GM19372 (cell line): ENCODE results near the gene RAB37.

Experiments
- ATAC-seq: cut with Tn5 transposase; IDR thresholded peaks from one replicate; pipeline ENCODE4 v1.9.1; 2021; ENCODE audit warnings: mild to moderate bottlenecking, low read depth, moderate library complexity; ENCODE audit not compliant: unreplicated experiment

Gene RAB37, protein sequence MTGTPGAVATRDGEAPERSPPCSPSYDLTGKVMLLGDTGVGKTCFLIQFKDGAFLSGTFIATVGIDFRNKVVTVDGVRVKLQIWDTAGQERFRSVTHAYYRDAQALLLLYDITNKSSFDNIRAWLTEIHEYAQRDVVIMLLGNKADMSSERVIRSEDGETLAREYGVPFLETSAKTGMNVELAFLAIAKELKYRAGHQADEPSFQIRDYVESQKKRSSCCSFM

DNA sequence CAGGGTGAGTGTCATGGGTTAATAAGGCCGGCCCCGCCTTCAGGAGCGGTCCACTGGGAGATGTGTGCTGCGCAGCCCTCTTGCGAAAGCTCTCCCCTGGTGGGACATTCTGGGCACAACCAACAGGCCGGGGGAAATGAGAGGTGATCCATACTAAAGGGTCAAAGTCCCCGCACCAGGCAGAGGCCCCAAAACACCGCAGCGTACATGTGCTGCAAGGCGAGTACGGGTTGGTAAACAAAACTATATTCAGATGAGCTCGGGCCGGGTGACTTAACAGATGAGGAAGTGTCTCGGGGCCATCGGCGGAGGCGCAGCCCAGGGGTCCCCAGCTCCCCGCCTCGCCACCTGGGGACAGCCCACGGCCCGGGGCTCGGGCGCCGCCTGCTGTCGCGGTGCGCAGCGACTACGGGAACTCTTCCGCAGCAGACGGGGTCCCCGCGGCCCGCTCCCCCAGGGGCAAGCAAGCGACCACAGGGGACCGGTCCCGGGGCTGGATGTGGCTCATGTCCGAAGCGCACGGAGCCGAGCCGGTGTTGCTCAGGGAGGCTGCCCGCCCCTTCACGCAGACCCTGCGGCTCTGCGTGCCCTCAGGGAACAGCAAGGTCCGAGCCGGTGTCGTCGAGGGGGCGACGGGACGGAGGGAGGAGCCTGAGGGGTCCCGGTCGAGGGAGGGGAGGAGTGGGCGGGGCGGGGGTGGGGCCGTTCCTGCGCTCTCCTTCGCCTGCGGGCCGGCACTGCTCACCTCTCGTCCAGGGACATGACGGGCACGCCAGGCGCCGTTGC is at the start of gene RAB37:
RAB37 (plus strand) TSS at position 744 of the 786 bp plus-strand sequence; CDS start at position 761, 17 bp downstream.
- ATAC-seq, result no peak

DNA sequence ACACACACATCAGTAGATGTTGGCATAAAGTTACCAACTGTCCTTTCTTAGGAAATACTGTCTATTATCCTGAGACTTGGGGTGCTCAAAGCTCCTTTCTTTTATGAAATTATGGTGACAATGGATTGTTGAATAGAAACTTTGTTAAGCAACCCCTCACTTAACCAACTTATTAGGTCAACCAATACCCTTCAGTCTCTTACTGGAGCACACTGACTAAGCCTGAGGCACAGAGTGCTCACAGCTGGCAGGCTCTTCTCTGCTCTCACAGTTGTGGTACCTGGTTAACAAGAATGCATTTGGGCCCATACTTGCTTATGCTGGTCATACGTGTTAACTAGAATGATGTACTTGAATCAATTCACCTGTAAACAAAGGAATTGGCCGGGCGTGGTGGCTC is 49.2 kb upstream of the RAB37 start:
- ATAC-seq, result no peak

DNA sequence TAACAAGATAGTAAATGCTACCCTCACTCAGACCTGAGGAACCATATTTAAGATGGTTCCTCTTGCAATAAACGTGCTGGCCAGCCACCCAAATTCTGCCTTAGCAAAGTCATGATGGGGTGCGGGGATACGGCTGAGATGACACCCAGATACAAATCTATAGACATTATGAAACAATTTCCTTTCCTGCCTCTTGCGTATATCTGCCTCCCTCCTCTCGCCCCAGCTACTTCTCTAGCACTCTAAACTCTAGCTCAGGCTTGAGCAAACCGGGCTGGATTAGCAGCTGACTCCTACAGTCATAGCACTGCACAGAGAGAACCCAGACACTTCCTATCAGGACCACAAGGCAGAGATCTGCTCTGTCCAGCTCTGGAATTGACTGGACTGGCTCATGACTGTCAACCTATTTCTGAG is 46.6 kb upstream of the RAB37 start:
- ATAC-seq, result no peak

DNA sequence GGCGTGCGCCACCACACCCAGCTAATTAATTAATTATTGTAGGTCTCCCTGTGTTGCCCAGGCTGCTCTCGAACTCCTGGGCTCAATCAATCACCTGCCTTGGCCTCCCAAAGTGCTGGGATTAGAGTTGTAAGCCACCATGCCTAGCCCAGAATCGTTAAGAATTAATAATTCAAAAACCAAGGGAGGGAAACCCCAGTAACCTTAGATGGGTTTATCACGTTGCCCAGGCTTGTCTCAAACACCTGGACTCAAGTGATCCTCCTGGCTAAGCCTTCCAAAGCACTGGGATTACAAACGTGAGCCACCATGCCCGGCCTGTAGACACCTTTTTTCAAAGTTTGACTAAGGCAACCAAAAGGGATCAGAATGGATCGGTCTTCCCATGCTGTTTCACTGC is 45.9 kb upstream of the RAB37 start:
- ATAC-seq, result no peak

DNA sequence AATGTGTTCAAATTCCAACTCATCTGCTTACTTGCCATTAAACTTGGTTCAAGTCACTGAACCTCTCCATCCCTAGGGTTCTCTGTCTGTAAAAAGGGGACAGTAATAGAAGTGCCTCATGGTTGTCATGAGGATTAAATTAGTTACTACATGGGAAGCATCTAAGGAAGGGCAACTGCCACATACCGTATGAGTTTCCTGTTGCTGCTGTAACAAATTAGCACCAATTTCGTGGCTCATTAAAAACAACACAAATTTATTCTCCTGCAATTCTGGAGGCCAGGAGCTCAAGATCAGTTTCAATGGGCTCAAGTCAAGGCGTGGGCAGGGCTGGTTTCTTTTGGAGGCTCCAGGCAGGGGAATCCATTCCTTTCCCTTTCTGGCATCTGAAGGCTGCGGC is 43.0 kb upstream of the RAB37 start:
- ATAC-seq, result no peak

DNA sequence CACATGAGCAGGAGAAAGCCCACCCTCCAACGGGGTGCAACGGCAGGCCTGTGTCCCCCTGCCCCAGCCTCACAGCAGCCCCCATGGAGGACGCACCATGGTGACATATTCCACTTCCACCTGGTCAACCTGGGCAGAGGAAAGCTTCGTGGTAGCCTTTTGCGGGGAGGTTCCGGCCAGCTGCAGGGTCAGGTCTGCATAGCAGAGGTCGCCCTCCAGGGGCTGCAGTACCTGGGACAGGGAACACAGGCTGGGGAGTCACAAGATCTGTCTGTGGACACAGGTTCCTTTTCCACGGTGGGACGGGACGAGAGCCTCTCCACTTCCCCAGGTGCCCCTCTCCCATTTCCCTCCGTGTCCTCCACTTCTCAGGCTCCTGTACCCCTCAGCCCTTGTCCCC is 41.4 kb upstream of the RAB37 start:
- no peak for ATAC-seq

DNA sequence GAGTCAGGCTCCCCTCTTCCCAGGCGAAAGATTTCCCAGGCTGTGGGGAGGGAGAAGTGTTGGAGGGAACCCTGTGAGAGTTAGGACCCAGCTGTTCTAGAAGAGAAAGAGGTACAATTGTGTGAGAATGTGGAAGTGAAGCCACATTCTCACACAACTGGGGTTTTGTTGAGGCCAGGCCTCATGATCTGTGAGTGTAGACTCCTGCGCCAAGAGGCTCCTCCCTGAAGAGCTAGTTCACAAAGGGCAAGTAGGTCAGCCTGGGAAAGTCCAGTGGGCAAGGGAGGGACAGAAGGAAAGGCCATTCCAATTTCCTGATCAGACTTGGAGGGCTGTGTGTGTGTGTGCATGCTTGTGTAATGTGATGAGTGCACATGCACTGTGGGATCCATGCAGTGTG is 39.5 kb upstream of the RAB37 start:
- ATAC-seq, result no peak

DNA sequence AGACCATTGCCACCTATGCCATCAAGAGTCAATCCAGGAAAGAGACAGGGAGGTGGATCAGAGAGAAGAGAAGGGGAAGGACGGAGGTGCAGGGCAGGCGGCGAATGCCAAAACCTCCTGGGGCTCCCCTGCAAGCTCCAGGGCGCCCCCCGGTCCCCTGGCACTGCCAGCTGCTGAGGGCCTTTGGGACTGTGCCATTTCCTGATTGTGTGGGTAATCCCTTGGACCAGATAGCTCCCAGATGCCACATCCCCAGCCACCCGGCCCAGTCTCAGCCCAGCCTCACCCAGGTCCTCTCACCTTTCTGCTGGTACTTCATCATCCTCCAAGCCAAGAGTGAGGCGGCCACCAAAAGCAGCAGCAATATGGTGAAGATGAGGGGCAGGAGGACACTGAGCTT is 39.0 kb upstream of the RAB37 start:
- ATAC-seq, result no peak

DNA sequence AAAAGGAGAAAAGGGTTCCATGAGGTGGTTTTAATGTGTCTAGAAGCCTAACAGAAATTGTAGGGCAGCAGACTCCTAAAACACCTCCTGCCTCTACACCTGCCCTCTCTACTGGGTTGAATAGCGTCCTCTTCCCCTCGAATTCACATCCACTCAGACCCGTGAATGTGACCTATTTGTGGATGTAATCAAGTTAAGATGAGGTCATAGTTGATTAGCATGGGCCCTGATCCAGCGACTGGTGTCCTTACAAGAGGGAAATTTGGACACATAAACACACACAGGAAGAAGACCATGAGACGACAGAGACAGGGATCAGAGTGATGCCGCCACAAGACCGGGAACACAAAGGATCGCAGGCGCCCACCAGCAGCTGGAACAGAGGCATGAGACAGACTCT is 37.8 kb upstream of the RAB37 start:
- ATAC-seq, result no peak

DNA sequence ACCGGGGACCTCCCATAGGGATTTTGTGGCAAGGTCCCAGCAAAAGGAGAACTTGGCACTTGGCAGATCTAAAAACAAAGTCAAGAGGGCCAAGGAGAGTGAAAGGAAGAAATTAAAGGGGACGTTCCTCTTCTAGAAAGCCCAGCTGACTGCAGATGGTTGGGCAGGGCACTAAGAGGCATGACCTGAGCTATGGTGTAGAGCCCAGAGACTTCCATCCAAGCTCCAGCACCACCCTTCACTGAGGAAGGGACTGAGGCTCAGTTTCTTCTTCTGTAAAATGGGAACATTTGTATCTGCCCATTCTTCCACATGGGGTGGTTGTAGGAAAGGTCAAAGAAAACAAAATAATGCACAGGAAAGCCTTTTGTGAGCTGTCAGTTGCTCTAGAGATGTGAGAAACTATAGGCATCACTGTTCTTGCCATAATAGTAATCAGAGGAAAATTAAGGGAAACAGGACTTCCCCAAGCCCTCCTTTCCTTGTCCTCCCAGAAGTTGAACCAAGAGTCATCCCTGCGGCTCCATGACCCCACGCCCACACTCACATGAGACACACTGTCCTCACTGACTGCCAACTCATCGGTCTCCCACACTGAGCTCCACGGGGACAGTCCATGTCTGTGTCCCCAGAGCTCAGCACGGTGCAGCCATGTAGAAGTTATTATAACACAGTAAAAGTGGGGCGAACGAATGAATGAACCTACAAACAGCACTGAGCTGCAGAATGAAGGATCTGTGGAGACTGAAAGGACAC is 34.8 kb upstream of the RAB37 start:
- ATAC-seq, result no peak

DNA sequence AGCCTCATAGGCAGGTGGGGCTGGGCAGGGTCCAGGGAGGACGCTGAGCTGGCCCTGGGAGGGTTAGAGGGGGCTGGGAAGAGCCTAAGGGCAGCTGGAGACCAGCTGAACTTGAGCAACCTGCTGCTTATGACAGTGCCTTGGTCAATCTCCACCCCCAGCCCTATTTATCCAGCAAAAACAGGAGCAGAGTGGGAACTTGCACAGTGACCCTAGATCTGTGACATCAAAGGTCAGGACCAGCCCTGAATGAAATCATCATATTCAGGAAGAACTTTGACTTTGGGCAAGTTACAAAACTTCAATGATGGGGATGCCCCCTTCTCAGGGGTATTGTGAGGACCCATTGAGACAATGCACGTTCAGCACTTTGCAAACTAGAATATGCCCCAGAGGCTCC is 33.7 kb upstream of the RAB37 start:
- ATAC-seq, result no peak

DNA sequence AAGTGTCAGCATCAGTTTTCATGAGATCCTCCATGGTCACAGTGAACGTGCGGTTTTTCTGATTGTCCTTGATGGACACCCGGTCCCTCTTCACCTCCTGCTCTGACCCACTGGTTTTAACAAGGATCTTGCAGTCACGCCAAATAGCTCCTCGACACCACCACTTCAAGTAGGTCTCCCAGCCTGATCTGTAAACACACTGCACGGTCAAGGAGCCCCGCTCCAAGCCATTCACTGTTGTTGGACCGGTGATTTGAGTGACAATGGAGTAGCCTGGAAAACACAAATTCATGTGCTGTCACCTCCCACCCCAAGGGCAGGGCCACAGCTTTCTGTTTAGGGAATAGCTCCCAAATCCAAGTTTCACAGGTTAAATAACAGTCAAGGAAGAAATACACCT is 32.5 kb upstream of the RAB37 start:
- ATAC-seq, result no peak

DNA sequence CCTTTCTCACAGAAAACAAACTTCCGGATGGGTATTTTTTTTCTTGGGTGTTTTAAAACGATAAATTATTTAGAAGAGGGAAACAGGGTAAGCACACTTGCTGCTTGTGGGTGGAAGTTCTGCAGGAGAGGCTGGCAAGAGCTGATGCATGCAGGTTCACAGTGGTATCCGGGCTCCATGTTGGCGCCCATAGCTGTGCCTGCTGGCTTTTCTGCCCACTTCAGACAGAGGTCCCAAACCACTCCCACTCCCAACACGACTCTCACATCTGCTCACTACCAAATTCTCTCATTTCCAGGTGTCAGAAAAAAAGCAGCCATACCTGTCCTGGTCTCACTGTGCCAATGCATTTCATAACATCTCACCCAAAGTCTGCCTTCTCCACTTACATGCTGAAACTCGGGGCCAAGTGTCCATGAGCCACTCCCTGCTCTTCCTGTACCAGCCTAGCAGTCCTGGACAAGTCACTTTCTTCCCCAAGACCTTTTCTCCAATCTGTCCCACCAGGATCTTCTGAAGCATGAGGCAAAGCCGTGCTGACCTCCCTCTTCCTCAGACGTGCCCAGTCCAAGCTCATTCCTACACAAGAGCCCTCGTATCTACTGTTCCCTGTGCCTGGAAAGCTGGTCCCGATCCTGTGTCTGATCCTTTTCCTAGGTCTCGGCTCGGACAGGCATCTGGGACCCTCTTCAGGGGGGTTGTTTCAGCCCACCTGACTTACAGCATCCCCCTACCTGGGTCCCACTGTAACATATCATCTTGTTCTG is 25.8 kb upstream of the RAB37 start:
- ATAC-seq, result no peak

DNA sequence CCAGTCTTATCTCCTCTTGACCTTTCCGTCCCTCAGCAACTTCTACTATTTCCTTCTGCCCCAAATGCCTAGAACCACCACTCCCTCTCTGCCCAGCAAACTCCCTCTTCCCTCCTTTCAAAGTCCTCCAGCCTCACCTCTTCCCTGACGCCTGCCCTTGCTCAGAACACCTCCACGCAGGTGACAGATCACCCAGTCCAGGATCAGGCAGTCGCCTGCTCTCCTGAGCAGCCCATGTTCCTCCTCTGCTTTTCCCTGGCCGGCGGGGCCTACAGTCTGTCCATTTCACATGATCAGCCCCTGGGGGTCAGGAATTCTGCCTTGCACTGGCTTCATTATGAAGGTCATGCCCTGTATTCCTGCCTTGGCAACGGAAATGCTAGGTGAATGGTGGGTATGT is 24.8 kb upstream of the RAB37 start:
- no peak for ATAC-seq

DNA sequence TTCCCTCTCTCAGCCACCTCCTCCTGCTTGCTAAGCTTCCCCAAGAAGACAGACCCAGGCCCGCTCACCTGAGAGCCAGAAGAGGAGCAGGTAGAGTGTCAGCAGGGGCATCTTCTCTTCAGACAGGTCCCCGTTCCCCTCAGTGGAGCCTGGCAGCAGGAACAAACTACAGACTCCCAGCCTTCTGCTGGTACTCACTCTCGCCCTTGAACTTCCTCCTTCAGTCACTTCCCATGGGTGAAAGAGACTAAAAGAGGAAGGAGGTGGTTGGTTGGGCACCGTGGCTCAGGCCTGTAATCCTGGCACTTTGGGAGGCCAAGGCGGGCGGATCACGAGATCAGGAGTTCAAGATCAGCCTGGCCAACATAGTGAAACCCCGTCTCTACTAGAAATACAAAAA is 24.3 kb upstream of the RAB37 start, which contains the start of gene CD300LF:
CD300LF (minus strand) TSS at position 168 of the 400 bp plus-strand sequence; CDS start at position 111, 57 bp downstream.
- ATAC-seq, result no peak

DNA sequence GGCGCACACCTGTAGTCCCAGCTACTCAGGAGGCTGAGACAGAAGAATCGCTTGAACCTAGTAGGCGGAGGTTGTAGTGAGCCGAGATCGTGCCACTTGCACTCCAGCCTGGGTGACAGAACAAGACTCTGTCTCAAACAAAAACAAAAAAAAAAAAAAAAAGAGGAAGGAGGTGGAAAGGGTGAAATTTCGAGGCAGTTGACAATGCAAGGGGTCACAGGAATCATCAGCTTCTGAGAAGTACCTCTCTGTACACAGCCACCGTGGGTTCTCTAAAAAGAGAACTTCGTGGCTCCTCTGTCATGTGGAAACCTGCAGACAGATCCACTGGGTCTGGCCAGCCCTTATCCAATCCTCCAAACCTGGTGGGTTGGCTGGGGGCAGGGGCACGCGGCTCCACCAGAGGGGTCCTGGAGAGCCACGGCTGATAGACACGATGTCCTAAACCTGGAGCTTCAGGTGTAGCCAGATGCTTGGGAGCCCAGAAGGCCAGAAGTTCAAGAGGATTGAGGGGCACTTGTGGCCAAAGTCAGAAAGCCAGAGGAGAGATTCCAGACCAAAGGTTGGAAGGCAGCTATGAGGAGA is 23.8 kb upstream of the RAB37 start:
- no peak for ATAC-seq

DNA sequence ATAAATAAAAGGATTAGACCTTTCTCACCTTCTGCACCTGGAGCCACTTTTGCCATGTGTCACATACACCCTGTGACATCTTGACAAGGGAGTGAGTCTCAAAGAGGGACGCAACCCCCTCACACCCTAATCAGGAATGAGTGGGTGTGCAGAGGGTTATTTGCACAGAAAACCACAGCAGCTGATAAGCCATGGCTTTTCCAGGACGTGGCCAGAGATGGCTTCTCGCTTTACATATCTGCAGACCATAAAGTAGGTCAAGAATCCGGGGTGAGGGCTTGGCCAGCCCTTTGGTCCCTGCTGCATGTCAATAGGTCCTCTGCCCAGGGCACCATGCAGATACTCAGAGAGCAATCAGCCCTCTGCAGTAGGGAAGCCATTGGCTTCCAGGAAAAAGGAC is 21.9 kb upstream of the RAB37 start:
- no peak for ATAC-seq

DNA sequence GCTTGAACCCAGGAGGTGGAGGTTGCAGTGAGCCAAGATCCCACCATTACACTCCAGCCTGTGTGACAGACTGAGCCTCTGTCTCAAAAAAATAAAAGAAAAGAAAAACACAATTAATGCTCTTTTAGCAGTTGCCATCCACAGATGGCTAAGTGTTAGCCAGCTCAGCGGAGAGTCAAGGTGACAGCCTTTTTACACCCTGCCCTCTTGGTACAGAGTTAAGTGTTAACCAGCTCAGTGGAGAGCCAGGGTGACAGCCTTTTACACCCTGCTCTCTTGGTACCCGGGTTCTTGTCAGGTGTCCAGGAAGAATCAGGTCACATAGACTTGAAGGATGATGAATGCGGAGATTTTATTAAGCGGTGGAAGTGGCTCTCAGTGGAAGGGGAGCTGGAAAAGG is 16.6 kb upstream of the RAB37 start:
- no peak for ATAC-seq

DNA sequence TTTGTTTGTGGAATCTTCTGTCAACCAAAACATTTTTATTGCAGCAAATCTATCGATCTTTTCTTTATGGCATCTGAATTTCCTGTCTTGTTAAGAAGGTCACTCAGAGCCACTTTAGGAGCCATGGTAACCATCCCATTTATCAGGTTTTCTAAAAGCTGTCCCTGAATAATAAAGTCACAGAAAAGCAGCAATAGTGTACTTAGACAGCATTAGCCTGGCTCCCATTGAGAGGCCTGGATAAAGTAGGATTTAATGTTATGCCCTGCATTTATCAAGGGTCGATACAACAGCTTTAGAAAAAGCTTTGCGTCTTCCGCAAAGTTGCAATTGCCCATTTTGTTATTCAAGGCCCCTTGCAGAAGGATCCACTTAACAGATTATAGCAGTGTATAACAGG is 14.3 kb upstream of the RAB37 start:
- no peak for ATAC-seq

DNA sequence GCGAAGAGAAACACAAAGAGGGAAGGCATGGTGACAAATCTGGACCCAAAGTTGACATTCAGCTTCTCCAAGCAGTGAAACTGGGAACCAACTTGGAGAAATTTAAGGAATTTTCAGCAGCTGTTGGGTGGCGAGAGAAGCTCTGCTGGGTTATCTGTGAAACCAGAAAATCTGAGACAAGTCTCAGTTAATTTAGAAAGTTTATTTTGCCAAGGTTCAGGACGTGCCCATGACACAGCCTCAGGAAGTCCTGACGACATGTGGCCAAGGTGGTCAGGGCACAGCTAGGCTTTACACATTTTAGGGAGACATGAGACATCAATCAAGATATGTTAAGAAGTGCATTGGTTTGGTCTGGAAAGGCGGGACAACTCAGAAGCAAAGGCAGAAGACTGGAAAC is 13.2 kb upstream of the RAB37 start:
- ATAC-seq, result no peak
